Transverse colon (tissue), 4 donors: ENCODE measurements around the gene TAOK3.

Source experiments
- EP300 ChIP-seq: sonication (generic); formaldehyde crosslinking; IDR thresholded peaks from one replicate; pipeline ENCODE4 v1.6.1; 2017; ENCODE audit warnings: antibody characterized with exemption, low read depth
- POLR2A ChIP-seq: fragments of 450-650 bp; IDR thresholded peaks from one replicate; pipeline ENCODE4 v1.6.1; 2016; ENCODE audit warnings: antibody characterized with exemption, mild to moderate bottlenecking, moderate library complexity
- POLR2AphosphoS5 ChIP-seq, 3 donors: sonication (generic); formaldehyde crosslinking; IDR thresholded peaks; one replicate each; pipeline ENCODE4 v1.6.1; 2016; ENCODE audit warnings: antibody characterized with exemption in 3 of 3
- TF ChIP-seq, protein P1 (sequence below), 5 experiments: fragments of 200-600 bp in 3 of 5; fragments of 450-650 bp in 2 of 5; sonication (generic) in 3 of 5; IDR thresholded peaks; 1 replicate in 2 of 5; 2 replicates in 3 of 5; pipeline ENCODE4 v1.5.1; 2016 to 2017; ENCODE audit warnings: antibody characterized with exemption in 5 of 5, inconsistent platforms in 3 of 5, mild to moderate bottlenecking in 2 of 5, moderate library complexity in 1 of 5

DNA sequence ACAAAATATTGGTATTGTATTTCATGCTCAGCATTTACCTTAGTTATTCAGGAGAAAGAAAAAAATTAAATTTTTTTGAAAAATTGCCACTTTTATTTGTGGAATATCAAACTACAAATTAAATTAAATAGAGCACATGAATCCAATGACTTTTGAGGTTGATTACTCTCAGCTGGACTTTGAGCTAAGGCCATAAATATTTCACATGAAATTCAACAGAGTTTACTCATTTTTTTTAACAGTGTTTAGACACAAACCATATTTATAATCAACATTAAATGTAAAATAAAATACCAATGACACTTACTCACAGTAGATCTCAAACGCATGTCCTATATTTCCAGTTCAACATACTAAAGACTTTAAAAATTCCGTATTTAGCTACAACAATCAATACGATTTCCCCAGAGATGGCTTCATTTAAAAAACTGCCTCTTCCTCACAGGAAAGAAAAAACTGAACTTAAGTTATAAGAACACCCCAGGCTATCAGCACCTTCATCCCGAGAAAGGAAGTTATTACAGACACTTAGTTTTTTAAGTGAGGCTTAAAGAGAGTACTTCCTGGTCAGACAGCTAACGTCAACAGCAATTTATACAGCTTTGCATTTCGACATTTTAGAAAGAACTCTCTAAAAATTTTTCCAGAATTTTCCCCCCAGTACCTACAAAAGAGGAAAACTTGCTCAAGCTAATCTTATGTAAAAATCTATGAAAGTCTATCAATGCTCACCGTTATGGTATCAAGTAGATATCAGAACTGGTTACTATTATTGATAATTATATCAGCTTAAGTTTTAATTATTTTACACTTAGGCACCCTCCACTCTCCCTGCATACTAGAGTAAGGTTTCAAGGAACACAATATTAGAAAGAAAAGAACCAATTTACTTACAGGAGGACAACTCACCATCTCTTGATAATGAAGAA lies 13.8 kb downstream of the TAOK3 start:
- TF ChIP-seq, protein P1, sequence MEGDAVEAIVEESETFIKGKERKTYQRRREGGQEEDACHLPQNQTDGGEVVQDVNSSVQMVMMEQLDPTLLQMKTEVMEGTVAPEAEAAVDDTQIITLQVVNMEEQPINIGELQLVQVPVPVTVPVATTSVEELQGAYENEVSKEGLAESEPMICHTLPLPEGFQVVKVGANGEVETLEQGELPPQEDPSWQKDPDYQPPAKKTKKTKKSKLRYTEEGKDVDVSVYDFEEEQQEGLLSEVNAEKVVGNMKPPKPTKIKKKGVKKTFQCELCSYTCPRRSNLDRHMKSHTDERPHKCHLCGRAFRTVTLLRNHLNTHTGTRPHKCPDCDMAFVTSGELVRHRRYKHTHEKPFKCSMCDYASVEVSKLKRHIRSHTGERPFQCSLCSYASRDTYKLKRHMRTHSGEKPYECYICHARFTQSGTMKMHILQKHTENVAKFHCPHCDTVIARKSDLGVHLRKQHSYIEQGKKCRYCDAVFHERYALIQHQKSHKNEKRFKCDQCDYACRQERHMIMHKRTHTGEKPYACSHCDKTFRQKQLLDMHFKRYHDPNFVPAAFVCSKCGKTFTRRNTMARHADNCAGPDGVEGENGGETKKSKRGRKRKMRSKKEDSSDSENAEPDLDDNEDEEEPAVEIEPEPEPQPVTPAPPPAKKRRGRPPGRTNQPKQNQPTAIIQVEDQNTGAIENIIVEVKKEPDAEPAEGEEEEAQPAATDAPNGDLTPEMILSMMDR (IDR thresholded peaks at IDR 0.05), result no peak
- no peak for TF ChIP-seq POLR2A
- TF ChIP-seq POLR2AphosphoS5 (IDR thresholded peaks at IDR 0.05), result no peak
- no peak for TF ChIP-seq EP300
